PC-3 (cell line): Measurements from ENCODE around the gene RAI1.

Experiments used
- CTCF ChIP-seq: fragments of 300-600 bp; sonication (generic); conservative IDR thresholded peaks from 2 replicates; pipeline ENCODE4 v1.5.1; 2017; ENCODE audit warnings: antibody characterized with exemption, low read depth, mild to moderate bottlenecking, low read length
- EZH2 ChIP-seq: fragments of 300-600 bp; sonication (generic); IDR thresholded peaks from one replicate; pipeline ENCODE4 v1.6.1; 2017; ENCODE audit warnings: antibody characterized with exemption, mild to moderate bottlenecking, low read length; ENCODE audit not compliant: unreplicated experiment

GRCh38 chr17:17728146-17728545 is 46.9 kb downstream of the RAI1 start:
- no peak for TF ChIP-seq CTCF
- TF ChIP-seq EZH2: no peak
